PC-9 (cell line): ENCODE results near the gene CPED1.

ENCODE experiments used
- CTCF ChIP-seq: fragments of 200-600 bp; sonication (generic); conservative IDR thresholded peaks from 2 replicates; pipeline ENCODE4 v1.6.1; 2017; ENCODE audit warnings: mixed run types, antibody characterized with exemption, mild to moderate bottlenecking, moderate library complexity
- EZH2 ChIP-seq: fragments of 200-600 bp; sonication (generic); IDR thresholded peaks from 2 replicates; pipeline ENCODE4 v1.8.0; 2017; ENCODE audit warnings: antibody characterized with exemption, low read depth

GRCh38 chr7:120951826-120952225 lies 36.7 kb upstream of the CPED1 start:
- TF ChIP-seq CTCF (no peak), EZH2 (no peak)
